Activated T-cell treated with anti-CD3 and anti-CD28 coated beads for 4 hours (primary cell): ENCODE results near the gene GSDMA.
"Not testable (repeated sequence)": the region's sequence is repeated elsewhere in the genome, so short reads cannot be mapped to it uniquely, and the experiment has no call there.

ENCODE experiments used
- DNase-seq: peaks from one replicate; pipeline ENCODE4 v3.0.0-alpha.2; 2020

Gene GSDMA

DNA sequence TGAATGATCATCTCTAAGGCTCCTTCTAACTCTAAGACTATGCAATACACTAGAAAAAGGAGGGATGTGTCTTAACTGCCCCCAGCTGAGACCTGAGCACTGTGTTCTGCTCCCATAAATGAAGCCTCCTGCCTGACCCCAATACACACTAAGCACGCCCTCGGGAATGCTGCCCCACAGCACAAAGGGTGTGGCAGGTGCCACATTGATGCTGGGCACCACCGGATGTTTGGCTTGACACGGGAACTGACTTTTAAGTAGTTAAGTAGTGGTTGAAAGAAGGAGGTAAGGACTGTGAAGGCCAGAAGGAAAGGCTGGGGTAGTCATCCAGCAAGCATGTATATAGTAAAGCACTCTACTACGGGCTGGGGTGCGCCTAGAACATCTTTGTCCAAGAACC lies 4.0 kb downstream of the GSDMA start:
- DNase-seq: no peak

DNA sequence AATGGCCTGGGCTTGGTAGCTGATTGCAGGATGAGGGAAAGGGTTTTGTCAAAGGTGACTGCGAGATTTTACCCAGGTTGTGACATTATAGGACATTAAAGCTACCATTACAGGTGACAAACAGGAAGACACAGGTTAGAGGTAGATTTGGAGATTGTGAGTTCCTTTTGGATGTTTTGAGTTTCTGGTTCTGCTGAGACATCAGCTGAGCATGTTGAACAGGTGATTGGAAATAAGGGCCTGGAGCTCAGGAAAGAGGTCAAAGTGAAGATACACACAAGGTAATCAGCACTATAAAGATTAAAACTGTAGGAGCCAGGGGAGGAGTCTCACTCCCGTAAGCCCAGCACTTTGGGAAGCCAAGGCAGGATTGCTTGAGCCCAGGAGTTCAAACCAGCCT lies 6.0 kb downstream of the GSDMA start:
- DNase-seq: no peak

DNA sequence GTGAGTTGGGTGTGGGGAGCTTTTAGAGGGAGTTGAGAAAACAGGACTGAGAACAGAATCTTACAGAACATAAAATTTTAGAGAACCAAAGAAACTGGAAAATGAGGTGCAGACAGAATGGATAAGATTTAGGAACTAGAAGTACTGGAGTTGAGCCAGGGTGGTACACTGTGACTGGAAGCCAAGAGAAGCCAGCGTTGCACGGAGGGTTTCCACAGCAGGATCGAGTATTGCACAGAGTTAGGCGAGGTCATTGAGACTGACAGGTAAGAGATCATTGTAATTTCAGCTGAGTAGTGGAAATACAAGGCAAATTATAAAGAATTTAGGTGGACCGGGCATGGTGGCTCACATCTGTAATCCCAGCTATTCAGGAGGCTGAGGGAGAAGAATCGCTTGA lies 6.6 kb downstream of the GSDMA start:
- no peak for DNase-seq

DNA sequence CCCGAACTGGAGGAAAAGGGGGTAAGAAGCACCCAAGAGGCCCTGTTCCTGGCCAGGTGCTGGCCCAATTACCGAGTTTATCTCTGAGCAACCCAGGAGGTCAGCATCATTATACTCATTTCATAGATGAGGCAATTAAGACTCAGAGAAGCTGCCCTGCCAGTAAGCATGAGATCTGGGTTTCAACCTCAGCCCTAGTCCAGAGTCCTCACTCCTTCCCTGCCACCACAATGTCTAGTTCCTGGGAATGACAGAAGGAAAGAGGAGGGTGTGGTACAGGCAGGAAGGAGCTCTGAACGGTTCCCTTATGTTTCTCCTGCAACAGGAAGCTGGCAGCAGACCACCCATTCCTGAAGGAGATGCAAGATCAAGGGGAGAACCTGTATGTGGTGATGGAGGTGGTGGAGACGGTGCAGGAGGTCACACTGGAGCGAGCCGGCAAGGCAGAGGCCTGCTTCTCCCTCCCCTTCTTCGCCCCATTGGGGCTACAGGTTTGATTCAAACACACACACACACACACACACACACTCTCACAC lies 7.4 kb downstream of the GSDMA start:
- DNase-seq: no peak

GRCh38 chr17:39971076-39971603 lies 8.3 kb downstream of the GSDMA start:
- DNase-seq: no peak

- DNase-seq: no peak
These were observed 9.5 kb downstream of the GSDMA start for GRCh38 chr17:39972271-39972670.

- DNase-seq: no peak
These were observed 10.7 kb downstream of the GSDMA start for GRCh38 chr17:39973496-39973895.

DNA sequence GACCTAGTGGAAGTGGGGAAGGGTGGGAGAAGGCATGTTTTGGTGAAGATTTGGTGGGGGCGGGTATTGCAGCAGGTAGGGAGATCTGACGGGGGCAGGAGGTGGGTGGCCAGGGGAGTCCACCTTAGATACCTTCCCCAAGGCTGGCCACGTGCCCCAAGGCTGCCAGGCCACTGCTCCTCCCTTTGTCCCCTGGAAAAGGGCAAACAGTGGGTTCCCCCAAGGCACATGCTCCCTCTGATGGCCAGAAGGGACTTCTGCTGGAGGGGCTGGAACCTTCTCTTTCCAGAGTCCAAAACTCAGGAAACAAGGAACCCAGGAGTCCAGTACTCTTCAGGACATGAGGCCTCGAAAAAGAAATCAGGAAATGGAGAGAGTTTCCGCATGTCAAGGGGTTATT lies 11.6 kb downstream of the GSDMA start:
- DNase-seq: no peak

- no peak for DNase-seq
These were observed 13.0 kb downstream of the GSDMA start for GRCh38 chr17:39975801-39976200.

GRCh38 chr17:39979016-39979670 lies 16.3 kb downstream of the GSDMA start:
- no peak for DNase-seq

DNA sequence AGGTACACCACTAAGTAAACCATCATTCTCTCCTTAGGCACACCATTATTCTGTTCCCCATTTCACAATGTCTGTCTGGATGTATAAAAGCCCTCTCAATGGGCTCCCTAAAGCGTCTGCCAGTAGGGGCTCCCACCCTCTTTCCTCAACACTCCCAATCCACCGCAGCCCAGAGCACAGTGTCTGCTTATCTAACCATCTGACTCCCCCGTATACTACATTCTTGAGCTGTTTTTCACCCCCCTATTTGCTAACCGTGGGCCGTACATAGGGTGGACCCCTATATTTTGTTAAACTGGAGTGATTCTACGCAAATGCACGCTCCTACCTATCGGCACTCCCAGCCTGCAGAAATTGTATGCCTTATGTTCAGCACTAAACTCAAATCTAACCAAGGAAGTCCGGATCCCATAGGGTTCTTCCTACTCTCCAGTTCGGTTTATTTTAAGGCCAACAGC lies 17.1 kb downstream of the GSDMA start:
- DNase-seq: no peak

GRCh38 chr17:39980351-39981206 lies 17.8 kb downstream of the GSDMA start, which contains the start of gene PSMD3:
TSS of gene PSMD3 (plus strand) at chr17:39980807. CDS start at chr17:39980971, 164 bp downstream.
- peak; percentile 96 for DNase-seq

DNA sequence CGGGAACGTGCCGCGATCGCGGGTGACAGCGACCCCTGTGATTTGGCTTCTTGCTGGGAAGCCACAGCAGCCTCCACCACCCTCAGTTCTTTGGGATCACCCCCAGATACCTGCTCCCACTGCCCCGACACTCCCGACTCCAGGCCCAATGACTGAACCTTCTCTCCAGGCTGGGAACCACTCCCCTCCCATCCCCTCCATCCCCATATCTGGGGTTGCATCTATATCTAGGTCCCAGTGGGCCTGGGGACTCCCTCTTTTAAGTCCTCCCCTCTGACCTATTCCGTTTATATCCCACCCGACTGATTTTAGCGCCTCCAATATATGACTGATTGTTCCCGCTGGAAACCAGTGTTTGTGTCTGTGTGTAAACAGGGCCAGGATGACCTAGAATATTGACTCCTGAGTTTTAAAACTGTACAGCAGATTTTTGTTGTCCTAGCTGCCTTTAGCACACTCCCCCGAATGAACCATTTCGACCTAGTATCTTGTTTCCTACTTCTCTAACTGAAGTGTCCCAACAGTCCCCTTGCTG lies 18.5 kb downstream of the GSDMA start:
- no peak for DNase-seq

GRCh38 chr17:39981766-39982375 lies 19.1 kb downstream of the GSDMA start:
- no peak for DNase-seq

GRCh38 chr17:39988206-39988810 lies 25.5 kb downstream of the GSDMA start:
- no peak for DNase-seq

GRCh38 chr17:39994448-39994847 lies 31.6 kb downstream of the GSDMA start:
- no peak for DNase-seq

GRCh38 chr17:39995438-39995837 lies 32.6 kb downstream of the GSDMA start:
- no peak for DNase-seq

DNA sequence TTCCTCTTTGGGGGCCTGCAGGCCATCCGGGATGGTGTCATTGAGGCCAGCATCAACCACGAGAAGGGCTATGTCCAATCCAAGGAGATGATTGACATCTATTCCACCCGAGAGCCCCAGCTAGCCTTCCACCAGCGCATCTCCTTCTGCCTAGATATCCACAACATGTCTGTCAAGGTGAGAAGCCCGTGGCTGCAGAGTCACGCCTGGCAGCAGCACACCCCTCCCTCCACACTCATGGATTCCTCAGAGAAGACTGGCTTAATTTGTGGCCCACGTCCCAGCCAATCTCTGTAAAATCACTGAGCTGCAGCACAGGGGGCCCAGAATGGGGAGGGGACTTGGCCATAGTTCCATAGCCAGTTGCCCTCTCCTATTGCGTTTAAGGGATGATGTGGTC lies 33.4 kb downstream of the GSDMA start:
- no peak for DNase-seq

DNA sequence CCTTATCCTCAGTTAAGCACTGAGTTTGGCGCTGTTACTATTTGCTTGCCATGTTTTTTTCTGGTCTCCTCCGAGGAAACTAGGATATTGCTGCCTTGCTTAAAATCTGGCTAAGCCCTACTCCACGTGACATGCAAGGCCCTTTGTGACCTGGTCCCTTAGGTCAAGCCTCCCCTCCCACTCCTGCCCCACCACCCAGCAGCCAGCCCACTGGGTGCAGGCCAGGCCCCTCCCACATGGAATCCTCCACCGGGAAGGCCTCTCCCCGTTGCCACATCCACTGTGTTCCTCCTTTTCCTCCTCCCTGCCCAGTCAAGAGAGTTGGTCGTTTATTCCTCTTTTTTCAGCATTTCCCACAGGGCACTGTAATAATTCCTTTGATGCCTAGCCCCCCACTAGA lies 34.0 kb downstream of the GSDMA start:
- DNase-seq: no peak

DNA sequence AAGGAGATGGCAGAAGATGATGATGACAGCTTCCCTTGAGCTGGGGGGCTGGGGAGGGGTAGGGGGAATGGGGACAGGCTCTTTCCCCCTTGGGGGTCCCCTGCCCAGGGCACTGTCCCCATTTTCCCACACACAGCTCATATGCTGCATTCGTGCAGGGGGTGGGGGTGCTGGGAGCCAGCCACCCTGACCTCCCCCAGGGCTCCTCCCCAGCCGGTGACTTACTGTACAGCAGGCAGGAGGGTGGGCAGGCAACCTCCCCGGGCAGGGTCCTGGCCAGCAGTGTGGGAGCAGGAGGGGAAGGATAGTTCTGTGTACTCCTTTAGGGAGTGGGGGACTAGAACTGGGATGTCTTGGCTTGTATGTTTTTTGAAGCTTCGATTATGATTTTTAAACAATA lies 34.7 kb downstream of the GSDMA start:
- no peak for DNase-seq

DNA sequence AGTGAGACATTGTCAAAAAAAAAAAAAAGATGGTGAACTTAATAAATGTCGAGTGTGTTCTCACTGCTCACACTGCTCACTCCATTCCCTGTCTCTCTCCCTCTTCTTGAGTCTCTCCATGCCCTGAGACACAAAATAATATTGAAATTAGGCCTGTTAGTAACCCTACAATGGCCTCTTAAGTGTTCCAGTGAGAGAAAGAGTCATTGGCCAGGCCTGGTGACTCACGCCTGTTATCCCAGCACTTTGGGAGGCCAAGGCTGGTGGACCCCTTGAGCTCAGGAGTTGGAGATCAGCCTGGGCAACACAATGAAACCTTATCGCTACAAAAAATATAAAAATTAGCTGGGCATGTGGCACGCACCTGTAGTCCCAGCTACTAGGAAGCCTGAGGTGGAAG lies 36.3 kb downstream of the GSDMA start:
- no peak for DNase-seq

- no peak for DNase-seq
These were observed 37.4 kb downstream of the GSDMA start for GRCh38 chr17:40000161-40000560.

- DNase-seq: not testable (repeated sequence)
These were observed 38.5 kb downstream of the GSDMA start for GRCh38 chr17:40001335-40001734.
